HL-60 (cell line): ENCODE measurements around the gene ST3GAL4.
"Not testable (repeated sequence)": the region's sequence is repeated elsewhere in the genome, so short reads cannot be mapped to it uniquely, and the experiment has no call there.

Experiments used
- DNase-seq, 2 experiments: peaks; one replicate each; pipeline ENCODE4 v3.0.0-alpha.2; 2010 to 2020; ENCODE audit warnings: low read depth in 1 of 2, low spot score in 1 of 2
- H3K27ac ChIP-seq: fragments of 250-450 bp; sonication (Bioruptor Pico); replicated peaks from 2 replicates; pipeline ENCODE4 v1.5.1; 2020; ENCODE audit warnings: mild to moderate bottlenecking, moderate library complexity
- H3K27me3 ChIP-seq: fragments of 250-450 bp; sonication (Bioruptor Pico); 2 replicates; pipeline ENCODE4 v1.5.1; 2021; ENCODE audit warnings: mild to moderate bottlenecking, moderate library complexity; ENCODE audit not compliant: insufficient read depth, poor library complexity, severe bottlenecking
- H3K4me3 ChIP-seq: replicated peaks from 2 replicates; pipeline ENCODE4 v1.5.1; 2011; ENCODE audit warnings: mild to moderate bottlenecking, control low read depth, low read length; ENCODE audit not compliant: insufficient read depth
- GABPA ChIP-seq: IDR thresholded peaks from 2 replicates; pipeline ENCODE4 v1.6.1; 2012; ENCODE audit warnings: low read depth
- POLR2AphosphoS5 ChIP-seq: IDR thresholded peaks from 2 replicates; pipeline ENCODE4 v1.6.1; 2012; ENCODE audit warnings: low read depth
- SPI1 ChIP-seq: IDR thresholded peaks from 2 replicates; pipeline ENCODE4 v1.6.1; 2012; ENCODE audit warnings: low read depth, mild to moderate bottlenecking, borderline replicate concordance
- TF ChIP-seq, protein P1 (sequence below): IDR thresholded peaks from 2 replicates; pipeline ENCODE4 v1.6.1; 2012; ENCODE audit warnings: low read depth; ENCODE audit not compliant: insufficient replicate concordance
- TF ChIP-seq, protein P2 (sequence below): IDR thresholded peaks from one replicate; pipeline ENCODE4 v1.5.1; 2011; ENCODE audit warnings: low read length, control low read depth, inconsistent platforms; ENCODE audit not compliant: insufficient read depth

The ST3GAL4 gene

DNA sequence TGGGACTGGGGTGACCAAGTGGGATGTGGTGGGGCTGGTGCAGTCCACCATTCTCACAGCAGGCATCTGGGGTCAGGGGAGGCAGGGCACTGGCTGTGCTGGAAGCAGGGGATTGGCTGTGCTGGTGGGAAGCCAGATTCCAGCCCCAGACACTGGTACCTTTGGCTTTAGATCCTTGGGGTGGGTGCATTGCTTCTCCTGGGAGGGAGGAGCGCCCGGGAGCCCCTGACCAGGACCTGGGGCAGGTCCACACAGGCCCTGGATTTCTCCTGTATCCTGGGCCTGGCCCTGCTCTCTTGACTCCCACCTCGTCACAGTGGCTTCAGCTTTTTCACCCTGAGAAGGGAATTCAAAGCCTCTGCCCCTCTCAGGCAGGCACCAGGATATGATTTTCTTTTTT lies 38.5 kb downstream of the ST3GAL4 start:
- H3K4me3 ChIP-seq, result no peak overlapping the region
- no peaks in the 10 kb centered on the region for H3K27me3 ChIP-seq
- peak overlapping the region; percentile 80 for H3K27ac ChIP-seq
- TF ChIP-seq, protein P1, sequence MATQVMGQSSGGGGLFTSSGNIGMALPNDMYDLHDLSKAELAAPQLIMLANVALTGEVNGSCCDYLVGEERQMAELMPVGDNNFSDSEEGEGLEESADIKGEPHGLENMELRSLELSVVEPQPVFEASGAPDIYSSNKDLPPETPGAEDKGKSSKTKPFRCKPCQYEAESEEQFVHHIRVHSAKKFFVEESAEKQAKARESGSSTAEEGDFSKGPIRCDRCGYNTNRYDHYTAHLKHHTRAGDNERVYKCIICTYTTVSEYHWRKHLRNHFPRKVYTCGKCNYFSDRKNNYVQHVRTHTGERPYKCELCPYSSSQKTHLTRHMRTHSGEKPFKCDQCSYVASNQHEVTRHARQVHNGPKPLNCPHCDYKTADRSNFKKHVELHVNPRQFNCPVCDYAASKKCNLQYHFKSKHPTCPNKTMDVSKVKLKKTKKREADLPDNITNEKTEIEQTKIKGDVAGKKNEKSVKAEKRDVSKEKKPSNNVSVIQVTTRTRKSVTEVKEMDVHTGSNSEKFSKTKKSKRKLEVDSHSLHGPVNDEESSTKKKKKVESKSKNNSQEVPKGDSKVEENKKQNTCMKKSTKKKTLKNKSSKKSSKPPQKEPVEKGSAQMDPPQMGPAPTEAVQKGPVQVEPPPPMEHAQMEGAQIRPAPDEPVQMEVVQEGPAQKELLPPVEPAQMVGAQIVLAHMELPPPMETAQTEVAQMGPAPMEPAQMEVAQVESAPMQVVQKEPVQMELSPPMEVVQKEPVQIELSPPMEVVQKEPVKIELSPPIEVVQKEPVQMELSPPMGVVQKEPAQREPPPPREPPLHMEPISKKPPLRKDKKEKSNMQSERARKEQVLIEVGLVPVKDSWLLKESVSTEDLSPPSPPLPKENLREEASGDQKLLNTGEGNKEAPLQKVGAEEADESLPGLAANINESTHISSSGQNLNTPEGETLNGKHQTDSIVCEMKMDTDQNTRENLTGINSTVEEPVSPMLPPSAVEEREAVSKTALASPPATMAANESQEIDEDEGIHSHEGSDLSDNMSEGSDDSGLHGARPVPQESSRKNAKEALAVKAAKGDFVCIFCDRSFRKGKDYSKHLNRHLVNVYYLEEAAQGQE, result no peak
- TF ChIP-seq GABPA, result no peak
- no peak for TF ChIP-seq POLR2AphosphoS5
- no peak for TF ChIP-seq SPI1
- TF ChIP-seq, protein P2, sequence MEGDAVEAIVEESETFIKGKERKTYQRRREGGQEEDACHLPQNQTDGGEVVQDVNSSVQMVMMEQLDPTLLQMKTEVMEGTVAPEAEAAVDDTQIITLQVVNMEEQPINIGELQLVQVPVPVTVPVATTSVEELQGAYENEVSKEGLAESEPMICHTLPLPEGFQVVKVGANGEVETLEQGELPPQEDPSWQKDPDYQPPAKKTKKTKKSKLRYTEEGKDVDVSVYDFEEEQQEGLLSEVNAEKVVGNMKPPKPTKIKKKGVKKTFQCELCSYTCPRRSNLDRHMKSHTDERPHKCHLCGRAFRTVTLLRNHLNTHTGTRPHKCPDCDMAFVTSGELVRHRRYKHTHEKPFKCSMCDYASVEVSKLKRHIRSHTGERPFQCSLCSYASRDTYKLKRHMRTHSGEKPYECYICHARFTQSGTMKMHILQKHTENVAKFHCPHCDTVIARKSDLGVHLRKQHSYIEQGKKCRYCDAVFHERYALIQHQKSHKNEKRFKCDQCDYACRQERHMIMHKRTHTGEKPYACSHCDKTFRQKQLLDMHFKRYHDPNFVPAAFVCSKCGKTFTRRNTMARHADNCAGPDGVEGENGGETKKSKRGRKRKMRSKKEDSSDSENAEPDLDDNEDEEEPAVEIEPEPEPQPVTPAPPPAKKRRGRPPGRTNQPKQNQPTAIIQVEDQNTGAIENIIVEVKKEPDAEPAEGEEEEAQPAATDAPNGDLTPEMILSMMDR, result no peak
- no peak for DNase-seq

DNA sequence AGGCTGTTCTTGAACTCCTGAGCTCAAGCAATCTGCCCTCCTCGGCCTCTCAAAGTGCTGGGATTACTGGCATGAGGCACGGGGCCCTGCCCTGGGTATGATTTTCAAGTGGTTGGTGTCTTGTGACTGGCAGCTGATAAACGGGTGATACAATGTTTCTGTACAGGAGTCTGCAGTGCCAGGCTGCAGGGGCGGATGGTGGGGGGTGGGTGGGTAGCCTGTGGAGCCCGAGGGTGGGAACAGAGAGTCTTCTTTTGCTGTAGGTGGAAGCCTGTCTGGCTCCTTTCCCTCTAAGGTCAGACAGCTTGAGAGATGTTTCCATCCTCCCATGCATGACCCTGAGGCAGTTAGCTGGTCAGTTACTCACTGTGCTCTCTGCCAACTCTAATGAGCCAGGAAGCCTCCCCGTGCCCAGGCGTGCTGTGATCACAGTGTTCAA lies 39.2 kb downstream of the ST3GAL4 start:
- not testable (repeated sequence) for H3K27me3 ChIP-seq

DNA sequence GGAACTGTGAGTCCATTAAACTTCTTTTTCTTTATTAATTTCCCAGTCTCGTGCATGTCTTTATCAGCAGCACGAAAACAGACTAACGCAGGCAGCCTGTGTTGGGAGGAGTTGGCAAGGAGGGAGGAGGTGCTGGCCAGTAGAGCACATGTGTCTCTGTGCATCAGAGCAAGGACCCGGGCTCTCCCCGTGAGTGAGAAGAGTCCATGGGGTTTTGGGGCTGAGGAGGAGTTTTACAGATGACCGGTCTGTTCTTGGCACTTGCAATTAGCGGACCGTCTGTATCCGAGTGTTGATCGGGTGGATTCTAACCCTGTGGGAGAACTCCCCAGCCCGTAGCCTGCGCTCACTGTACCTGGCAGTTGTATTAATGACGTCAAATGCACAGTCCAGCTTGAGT lies 40.3 kb downstream of the ST3GAL4 start:
- not testable (repeated sequence) for H3K4me3 ChIP-seq, H3K27me3 ChIP-seq, H3K27ac ChIP-seq, DNase-seq

More for the DNA sequence above, 39.2 kb downstream of the ST3GAL4 start:
- H3K4me3 ChIP-seq, DNase-seq: not testable (repeated sequence)
- H3K27ac ChIP-seq, result peak overlapping the region; percentile 80

DNA sequence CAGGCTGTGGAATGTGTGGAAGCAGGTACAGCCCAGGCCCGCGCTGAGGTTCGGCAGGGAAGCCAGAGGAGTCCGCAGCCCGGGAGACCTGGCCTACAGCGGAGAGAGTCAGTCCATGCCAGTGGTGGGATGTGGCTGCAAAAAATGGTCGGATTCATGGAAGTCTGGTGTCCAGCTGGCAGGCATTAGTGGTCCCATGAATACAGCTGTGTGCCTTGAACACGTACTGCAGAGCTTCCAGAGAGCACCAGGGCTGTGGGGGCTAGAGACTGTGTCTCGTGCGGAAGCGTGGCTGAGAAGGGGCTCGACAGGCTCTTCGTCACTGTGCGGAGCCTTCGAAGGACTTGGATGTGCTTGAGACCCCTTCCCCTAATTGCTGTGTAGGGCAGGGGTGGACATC lies 40.8 kb downstream of the ST3GAL4 start:
- not testable (repeated sequence) for H3K4me3 ChIP-seq, DNase-seq, H3K27me3 ChIP-seq, H3K27ac ChIP-seq

DNA sequence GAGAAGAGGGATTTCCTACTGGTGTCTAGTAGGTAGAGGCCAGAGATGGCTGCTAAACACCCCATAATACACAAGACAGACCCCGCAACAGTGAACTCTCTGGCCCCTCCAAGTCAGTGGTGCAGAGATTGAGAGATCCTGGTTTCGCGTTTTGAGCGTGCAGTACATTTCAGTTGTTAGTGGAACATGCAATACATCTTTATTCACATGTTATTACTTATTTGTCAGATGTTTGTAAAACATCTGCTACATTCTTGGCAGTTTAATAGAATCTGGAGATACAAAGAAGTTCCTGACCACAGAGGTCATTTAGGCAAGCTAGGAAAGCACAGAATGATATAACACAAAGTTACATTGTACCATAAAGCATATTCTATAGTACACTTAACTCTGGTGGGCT lies 41.5 kb downstream of the ST3GAL4 start:
- Histone ChIP-seq H3K27me3 (no peaks in the 10 kb centered on the region), H3K27ac (no peak overlapping the region), H3K4me3 (no peak overlapping the region)
- TF ChIP-seq SPI1, result no peak
- TF ChIP-seq, protein P1, result no peak
- TF ChIP-seq, protein P2, result no peak
- no peak for DNase-seq

DNA sequence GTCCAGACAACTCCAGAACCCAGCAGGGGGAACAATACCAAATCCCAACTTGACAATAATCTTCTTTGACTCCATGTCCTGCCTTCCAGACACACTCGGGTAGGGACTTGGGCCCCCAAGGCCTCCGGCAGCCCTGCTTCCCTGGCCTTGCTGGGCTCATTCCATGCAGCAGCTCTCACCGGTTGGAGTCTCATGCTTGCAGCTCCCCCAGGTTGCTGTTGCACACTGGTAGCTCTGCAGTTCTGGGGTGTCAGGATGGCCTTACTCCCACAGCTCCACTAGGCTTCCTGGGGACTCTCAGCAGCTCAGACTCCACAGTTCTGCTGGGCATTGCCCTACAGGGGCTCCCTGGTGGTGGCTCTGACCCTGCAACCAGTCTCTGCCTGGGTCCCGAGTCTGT lies 42.8 kb downstream of the ST3GAL4 start:
- Histone ChIP-seq H3K27me3 (no peaks in the 10 kb centered on the region), H3K27ac (no peak overlapping the region), H3K4me3 (no peak overlapping the region)
- TF ChIP-seq POLR2AphosphoS5 (no peak), SPI1 (no peak), GABPA (no peak)
- TF ChIP-seq, protein P1, result no peak
- TF ChIP-seq, protein P2, result no peak
- DNase-seq, result no peak
